Measurements from ENCODE around the gene GATD1. TPM values are rescaled to one million over a fixed set of nuclear protein-coding genes. Genes with fewer than 3 reads are reported as not detected.

GATD1 gene
- total RNA-seq, 1 experiment from 2014 or later: 88.7 TPM

GRCh38 chr11:742571-743201 is 34.6 kb downstream of the GATD1 start:
- peaks cover 4% of the 10 kb centered on the region for H3K79me2 ChIP-seq (ENCODE audit: insufficient read depth, low read length)
- H3K36me3 ChIP-seq (ENCODE audit: control insufficient read depth in 1 of 2, insufficient read depth in 2 of 2, low read length in 2 of 2): no peaks in the 10 kb centered on the region
- intact Hi-C loops (cut with micrococcal nuclease): no loop called here
- peaks cover 17 to 46% of the 10 kb centered on the region in 2 experiments for H3K4me1 ChIP-seq (ENCODE audit: control insufficient read depth in 1 of 2, insufficient read depth in 2 of 2, low read length in 2 of 2)
- no peaks in the 10 kb centered on the region for H3K9me3 ChIP-seq (ENCODE audit: control insufficient read depth in 1 of 2, insufficient read depth in 1 of 2, low read depth in 1 of 2, low read length in 2 of 2)
- DNase-seq (ENCODE audit: low read depth, low spot score): no peak
- ChIA-PET POLR2A (interaction anchor here (0.8 kb wide), 1 partner anchor 77 kb away, joined by 3 read pairs; no protein-coding TSS in a partner anchor), RAD21 (ENCODE audit: low non-redundant PET in 1 of 2, low total read pairs in 2 of 2, uncharacterized antibody in 2 of 2, unreplicated experiment in 2 of 2) (no interaction called here), CTCF (no interaction called here)
- TF ChIP-seq TCF7L2 (IDR thresholded peaks at IDR 0.05; ENCODE audit: borderline replicate concordance, extremely low read depth, insufficient read depth, insufficient read length) (no peak), CTCF (IDR thresholded peaks at IDR 0.05 in 2 of 3, conservative IDR thresholded peaks at IDR 0.05 in 1 of 3; ENCODE audit: borderline replicate concordance in 1 of 3, insufficient read depth in 1 of 3, low read depth in 2 of 3, low read length in 2 of 3) (no peak), EZH2phosphoT487 (IDR thresholded peaks at IDR 0.05; ENCODE audit: borderline replicate concordance) (no peak), JUND (IDR thresholded peaks at IDR 0.05) (no peak), CEBPB (IDR thresholded peaks at IDR 0.05; ENCODE audit: low read depth) (no peak), FOSL1 (IDR thresholded peaks at IDR 0.05; ENCODE audit: low read depth) (no peak), POLR2AphosphoS5 (IDR thresholded peaks at IDR 0.05; ENCODE audit: low read depth, low read length) (no peak), RAD21 (IDR thresholded peaks at IDR 0.05; ENCODE audit: low read depth) (no peak), EZH2 (IDR thresholded peaks at IDR 0.05) (no peak), SIN3A (IDR thresholded peaks at IDR 0.05; ENCODE audit: low read depth) (no peak), ZNF274 (IDR thresholded peaks at IDR 0.05; ENCODE audit: low read depth, low read length) (no peak), CBX3 (IDR thresholded peaks at IDR 0.05; ENCODE audit: low read depth) (no peak), ZFX (IDR thresholded peaks at IDR 0.05) (no peak)
- TF ChIP-seq, protein P1, sequence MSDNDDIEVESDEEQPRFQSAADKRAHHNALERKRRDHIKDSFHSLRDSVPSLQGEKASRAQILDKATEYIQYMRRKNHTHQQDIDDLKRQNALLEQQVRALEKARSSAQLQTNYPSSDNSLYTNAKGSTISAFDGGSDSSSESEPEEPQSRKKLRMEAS (IDR thresholded peaks at IDR 0.05): no peak
- TF ChIP-seq, protein P2, sequence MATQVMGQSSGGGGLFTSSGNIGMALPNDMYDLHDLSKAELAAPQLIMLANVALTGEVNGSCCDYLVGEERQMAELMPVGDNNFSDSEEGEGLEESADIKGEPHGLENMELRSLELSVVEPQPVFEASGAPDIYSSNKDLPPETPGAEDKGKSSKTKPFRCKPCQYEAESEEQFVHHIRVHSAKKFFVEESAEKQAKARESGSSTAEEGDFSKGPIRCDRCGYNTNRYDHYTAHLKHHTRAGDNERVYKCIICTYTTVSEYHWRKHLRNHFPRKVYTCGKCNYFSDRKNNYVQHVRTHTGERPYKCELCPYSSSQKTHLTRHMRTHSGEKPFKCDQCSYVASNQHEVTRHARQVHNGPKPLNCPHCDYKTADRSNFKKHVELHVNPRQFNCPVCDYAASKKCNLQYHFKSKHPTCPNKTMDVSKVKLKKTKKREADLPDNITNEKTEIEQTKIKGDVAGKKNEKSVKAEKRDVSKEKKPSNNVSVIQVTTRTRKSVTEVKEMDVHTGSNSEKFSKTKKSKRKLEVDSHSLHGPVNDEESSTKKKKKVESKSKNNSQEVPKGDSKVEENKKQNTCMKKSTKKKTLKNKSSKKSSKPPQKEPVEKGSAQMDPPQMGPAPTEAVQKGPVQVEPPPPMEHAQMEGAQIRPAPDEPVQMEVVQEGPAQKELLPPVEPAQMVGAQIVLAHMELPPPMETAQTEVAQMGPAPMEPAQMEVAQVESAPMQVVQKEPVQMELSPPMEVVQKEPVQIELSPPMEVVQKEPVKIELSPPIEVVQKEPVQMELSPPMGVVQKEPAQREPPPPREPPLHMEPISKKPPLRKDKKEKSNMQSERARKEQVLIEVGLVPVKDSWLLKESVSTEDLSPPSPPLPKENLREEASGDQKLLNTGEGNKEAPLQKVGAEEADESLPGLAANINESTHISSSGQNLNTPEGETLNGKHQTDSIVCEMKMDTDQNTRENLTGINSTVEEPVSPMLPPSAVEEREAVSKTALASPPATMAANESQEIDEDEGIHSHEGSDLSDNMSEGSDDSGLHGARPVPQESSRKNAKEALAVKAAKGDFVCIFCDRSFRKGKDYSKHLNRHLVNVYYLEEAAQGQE (IDR thresholded peaks at IDR 0.05; ENCODE audit: low read depth): no peak
- TF ChIP-seq, protein P3, sequence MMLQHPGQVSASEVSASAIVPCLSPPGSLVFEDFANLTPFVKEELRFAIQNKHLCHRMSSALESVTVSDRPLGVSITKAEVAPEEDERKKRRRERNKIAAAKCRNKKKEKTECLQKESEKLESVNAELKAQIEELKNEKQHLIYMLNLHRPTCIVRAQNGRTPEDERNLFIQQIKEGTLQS (IDR thresholded peaks at IDR 0.05): no peak
- peak overlapping the region; percentile 34 for H3K4me2 ChIP-seq (ENCODE audit: low read length)
- ATAC-seq: no peak
- no peak overlapping the region for H3K4me3 ChIP-seq (replicated peaks in 1 of 2; ENCODE audit: low read depth in 1 of 2, low read length in 2 of 2)
- no peak overlapping the region for H2AFZ ChIP-seq (ENCODE audit: low read depth, low read length, poor library complexity, severe bottlenecking)
- H3K9ac ChIP-seq (ENCODE audit: low read length): no peak overlapping the region
- no peaks in the 10 kb centered on the region for H4K20me1 ChIP-seq (ENCODE audit: insufficient read depth)
- no TSS peak for BruUV-seq (replicated peaks)
- no peaks in the 10 kb centered on the region for H3K9me2 ChIP-seq (ENCODE audit: insufficient read depth)
- no peak overlapping the region for H3K27ac ChIP-seq (ENCODE audit: low read depth, low read length)
- no peaks in the 10 kb centered on the region for H3K27me3 ChIP-seq (ENCODE audit: insufficient read depth, low read length)
